Stimulated activated CD8-positive, alpha-beta memory T cell treated with anti-CD3 and anti-CD28 coated beads, Interleukin-4, amount 100 ng/mL, for 24 hours (primary cell): Measurements from ENCODE around the gene HIP1.
A peak's percentile ranks its signal among the peaks of the same experiment; 100 is the strongest.
"Not testable (repeated sequence)": the region's sequence is repeated elsewhere in the genome, so short reads cannot be mapped to it uniquely, and the experiment has no call there.

Source experiments
- DNase-seq: peaks from one replicate; pipeline ENCODE4 v3.0.0-alpha.2; 2020; ENCODE audit warnings: low read depth

Gene HIP1

GRCh38 chr7:75642810-75643486 lies 95.8 kb downstream of the HIP1 start:
- DNase-seq, result peak; percentile 41

- DNase-seq, result no peak
Observed at GRCh38 chr7:75640201-75640600, 98.5 kb downstream of the HIP1 start.

GRCh38 chr7:75639886-75640190 lies 98.9 kb downstream of the HIP1 start:
- no peak for DNase-seq

- DNase-seq, result peak; percentile 3
Observed at GRCh38 chr7:75639071-75639885, 99.5 kb downstream of the HIP1 start.

- DNase-seq, result no peak
Observed at GRCh38 chr7:75638594-75639070, 100.1 kb downstream of the HIP1 start.

GRCh38 chr7:75637854-75638593 lies 100.7 kb downstream of the HIP1 start:
- DNase-seq, result no peak

GRCh38 chr7:75635036-75635435 lies 103.7 kb downstream of the HIP1 start:
- DNase-seq, result no peak

GRCh38 chr7:75632587-75632986 lies 106.2 kb downstream of the HIP1 start:
- not testable (repeated sequence) for DNase-seq

- DNase-seq, result no peak
Observed at GRCh38 chr7:75631711-75632110, 107.0 kb downstream of the HIP1 start.

GRCh38 chr7:75630549-75630948 lies 108.2 kb downstream of the HIP1 start:
- no peak for DNase-seq

- no peak for DNase-seq
Observed at GRCh38 chr7:75629044-75629443, 109.7 kb downstream of the HIP1 start.

- DNase-seq, result no peak
Observed at GRCh38 chr7:75628055-75628454, 110.7 kb downstream of the HIP1 start.

- no peak for DNase-seq
Observed at GRCh38 chr7:75626954-75627353, 111.8 kb downstream of the HIP1 start.

GRCh38 chr7:75625868-75626267 lies 112.9 kb downstream of the HIP1 start:
- DNase-seq, result no peak

- DNase-seq, result no peak
Observed at GRCh38 chr7:75624134-75624832, 114.5 kb downstream of the HIP1 start.

- no peak for DNase-seq
Observed at GRCh38 chr7:75623390-75624133, 115.2 kb downstream of the HIP1 start.

- DNase-seq, result no peak
Observed at GRCh38 chr7:75621124-75621523, 117.6 kb downstream of the HIP1 start.

GRCh38 chr7:75619636-75620035 lies 119.1 kb downstream of the HIP1 start:
- no peak for DNase-seq

- DNase-seq, result peak; percentile 24
Observed at GRCh38 chr7:75617634-75618234, 121.0 kb downstream of the HIP1 start.

GRCh38 chr7:75616421-75617167 lies 122.1 kb downstream of the HIP1 start:
- no peak for DNase-seq
